Testis (tissue), 3 donors: Measurements from ENCODE around the gene FAM199X. TPM values are rescaled to one million over a fixed set of nuclear protein-coding genes. Genes with fewer than 3 reads are reported as not detected.
"Not testable (repeated sequence)": the region's sequence is repeated elsewhere in the genome, so short reads cannot be mapped to it uniquely, and the experiment has no call there.

Experiments used
- DNase-seq: peaks from one replicate; pipeline ENCODE4 v3.0.0-alpha.2; 2019
- H3K27ac ChIP-seq, 2 donors: fragments of 200-600 bp; sonication (generic); one replicate each; pipeline ENCODE4 v1.5.1; 2019
- H3K27me3 ChIP-seq: fragments of 200-600 bp; sonication (generic); one replicate; pipeline ENCODE4 v1.5.1; 2019
- H3K36me3 ChIP-seq: fragments of 200-600 bp; sonication (generic); one replicate; pipeline ENCODE4 v1.5.1; 2017; ENCODE audit warnings: low read depth; ENCODE audit errors: missing control alignments
- H3K4me1 ChIP-seq: fragments of 200-600 bp; sonication (generic); one replicate; pipeline ENCODE4 v1.5.1; 2019
- H3K4me3 ChIP-seq, 2 donors: fragments of 200-600 bp; sonication (generic); one replicate each; pipeline ENCODE4 v1.5.1; 2017 to 2019
- H3K9me3 ChIP-seq: fragments of 200-600 bp; sonication (generic); one replicate; pipeline ENCODE4 v1.5.1; 2017
- CTCF ChIP-seq, 3 experiments: fragments of 450-650 bp in 2 of 3; fragments of 200-600 bp in 1 of 3; sonication (generic) in 1 of 3; IDR thresholded peaks; one replicate each; pipeline ENCODE4 v1.5.1; 2016 to 2019; ENCODE audit warnings: antibody characterized with exemption in 3 of 3, mild to moderate bottlenecking in 2 of 3, moderate library complexity in 1 of 3
- POLR2A ChIP-seq: fragments of 450-650 bp; IDR thresholded peaks from one replicate; pipeline ENCODE4 v1.6.1; 2017; ENCODE audit warnings: antibody characterized with exemption, mild to moderate bottlenecking, moderate library complexity
- WGBS, 2 donors: methylation state at CpG; one replicate each; pipeline ENCODE4 v1.1.5; 2018; 5-methylcytosine and 5-hydroxymethylcytosine counted together
- intact Hi-C: fragments of 100-400 bp; cut with DNase I; formaldehyde crosslinking; loops from one replicate; pipeline ENCODE4 v1.15.1; 2023; ENCODE audit warnings: low total_unique reads
- polyA plus RNA-seq: library from polyadenylated mRNA; stranded (reverse); fragments of 350-450 nt; fragmentation: Illumina TruSeq; extraction: RNeasy Lipid Tissue Mini Kit (QIAGEN cat#74804); gene quantifications from one replicate; pipeline ENCODE4 v1.2.3, GENCODE V29; 2014; ENCODE audit warnings: low read depth, low replicate concordance; ENCODE audit not compliant: insufficient read depth
- total RNA-seq, 2 donors: library from RNA; depleted of rRNA; stranded (reverse); fragments of >200 nt; gene quantifications; one replicate each; pipeline ENCODE4 v1.2.3, GENCODE V29; 2016

Gene FAM199X
- total and polyA plus RNA-seq, 3 donors from 2014 or later: 20.9 to 35.6 (median 33.8) TPM

DNA sequence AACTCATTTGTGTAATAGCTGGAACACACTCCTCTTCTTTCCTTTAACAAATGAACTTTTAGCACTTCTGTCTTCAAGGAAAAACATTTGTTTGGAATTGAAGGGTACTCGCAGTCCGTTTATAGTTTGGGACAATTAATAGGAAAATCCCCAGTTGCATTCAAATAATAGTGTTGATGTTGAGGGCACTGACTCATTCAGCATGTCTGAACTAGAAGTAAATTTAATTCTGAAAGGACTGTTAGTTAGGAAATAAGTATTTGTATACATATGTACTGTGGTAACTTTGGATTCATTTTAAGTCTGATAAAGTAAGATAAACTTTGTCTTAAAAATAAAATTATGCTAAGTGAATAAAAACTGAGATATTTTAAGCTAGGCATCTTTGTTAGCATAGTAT is 27.2 kb downstream of the FAM199X start:
- WGBS, 2 donors: 53 to 56% methylated on average over 2 of the region's 2 CpGs
- H3K4me3 ChIP-seq: no peak overlapping the region
- no peak for DNase-seq
- no peaks in the 10 kb centered on the region for H3K9me3 ChIP-seq
- H3K27me3 ChIP-seq: no peaks in the 10 kb centered on the region
- no peaks in the 10 kb centered on the region for H3K36me3 ChIP-seq
- no peak overlapping the region for H3K27ac ChIP-seq
- no peak for TF ChIP-seq POLR2A
- TF ChIP-seq CTCF (IDR thresholded peaks at IDR 0.05): no peak
- H3K4me1 ChIP-seq: no peaks in the 10 kb centered on the region
- intact Hi-C loops: no loop called here

DNA sequence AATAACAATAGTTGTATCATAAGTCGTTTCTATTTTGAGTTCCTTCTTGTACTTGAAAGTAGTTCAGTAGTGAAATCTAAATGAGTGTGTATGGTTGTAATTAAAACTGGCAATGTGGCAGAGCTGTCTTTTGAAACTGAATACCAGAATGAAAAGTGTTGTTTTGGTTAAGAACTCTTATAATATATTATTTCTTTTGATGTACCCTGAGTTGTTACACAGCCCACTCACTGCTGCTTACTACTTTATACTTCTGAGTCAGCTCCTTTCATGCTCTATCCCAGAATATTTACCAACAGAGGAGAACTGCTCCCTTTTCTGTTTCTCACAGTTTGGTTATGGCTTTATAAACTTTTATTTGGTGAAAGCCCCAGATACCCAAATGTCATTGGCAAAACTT is 28.8 kb downstream of the FAM199X start:
- no peaks in the 10 kb centered on the region for H3K9me3 ChIP-seq
- no peaks in the 10 kb centered on the region for H3K27me3 ChIP-seq
- no peak overlapping the region for H3K27ac ChIP-seq
- no peak for DNase-seq
- TF ChIP-seq POLR2A: no peak
- no peak for TF ChIP-seq CTCF (IDR thresholded peaks at IDR 0.05)
- H3K4me1 ChIP-seq: no peaks in the 10 kb centered on the region
- intact Hi-C loops: no loop called here
- 22 to 29% methylated on average over 1 of the region's 1 CpG for WGBS, 2 donors
- no peaks in the 10 kb centered on the region for H3K36me3 ChIP-seq
- H3K4me3 ChIP-seq: no peak overlapping the region

DNA sequence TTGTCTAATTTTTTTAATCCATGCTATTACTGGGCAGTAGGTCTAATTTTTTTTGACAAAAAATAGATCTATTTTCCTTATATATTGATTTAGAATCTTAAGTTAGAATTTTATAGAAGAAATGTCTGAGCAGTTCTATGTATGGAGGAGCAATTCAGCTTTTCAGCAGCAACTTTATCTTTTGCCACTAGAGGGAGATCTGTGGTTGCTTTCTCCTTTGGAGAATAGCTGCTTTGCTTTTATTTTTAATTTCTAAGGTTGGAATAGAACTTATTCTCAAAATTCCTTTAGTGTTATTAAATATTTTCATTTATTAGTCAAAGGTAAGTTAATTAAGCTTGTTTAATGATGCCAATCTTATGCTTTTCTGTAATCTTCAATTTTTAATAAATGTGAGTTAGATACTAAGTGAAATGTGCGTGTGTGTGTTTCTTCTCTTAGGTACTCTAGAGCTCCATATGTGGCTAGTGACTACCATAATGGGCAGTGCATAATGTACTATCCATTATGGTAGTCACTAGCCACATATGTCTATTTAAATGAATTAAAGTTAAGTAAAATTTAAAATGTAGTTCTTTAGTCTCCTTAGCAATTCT is 29.3 kb downstream of the FAM199X start:
- 90 to 100% methylated on average over 1 of the region's 1 CpG for WGBS, 2 donors
- no peaks in the 10 kb centered on the region for H3K9me3 ChIP-seq
- no peaks in the 10 kb centered on the region for H3K27me3 ChIP-seq
- H3K4me1 ChIP-seq: no peaks in the 10 kb centered on the region
- no peak overlapping the region for H3K27ac ChIP-seq
- intact Hi-C loops: no loop called here
- peak in 2 of 3 experiments; percentile 30 to 65 for TF ChIP-seq CTCF (IDR thresholded peaks at IDR 0.05)
- TF ChIP-seq POLR2A: no peak
- H3K36me3 ChIP-seq: no peaks in the 10 kb centered on the region
- no peak overlapping the region for H3K4me3 ChIP-seq
- DNase-seq: no peak

GRCh38 chrX:104205548-104205947 is 39.3 kb downstream of the FAM199X start:
- no peak overlapping the region for H3K27ac ChIP-seq
- no peaks in the 10 kb centered on the region for H3K9me3 ChIP-seq
- TF ChIP-seq CTCF (IDR thresholded peaks at IDR 0.05) (no peak), POLR2A (no peak)
- intact Hi-C loops: no loop called here
- 81 to 85% methylated on average over 5 of the region's 5 CpGs for WGBS, 2 donors
- DNase-seq: no peak
- H3K36me3 ChIP-seq: no peaks in the 10 kb centered on the region
- H3K27me3 ChIP-seq: no peaks in the 10 kb centered on the region
- H3K4me3 ChIP-seq: no peak overlapping the region
- no peaks in the 10 kb centered on the region for H3K4me1 ChIP-seq

DNA sequence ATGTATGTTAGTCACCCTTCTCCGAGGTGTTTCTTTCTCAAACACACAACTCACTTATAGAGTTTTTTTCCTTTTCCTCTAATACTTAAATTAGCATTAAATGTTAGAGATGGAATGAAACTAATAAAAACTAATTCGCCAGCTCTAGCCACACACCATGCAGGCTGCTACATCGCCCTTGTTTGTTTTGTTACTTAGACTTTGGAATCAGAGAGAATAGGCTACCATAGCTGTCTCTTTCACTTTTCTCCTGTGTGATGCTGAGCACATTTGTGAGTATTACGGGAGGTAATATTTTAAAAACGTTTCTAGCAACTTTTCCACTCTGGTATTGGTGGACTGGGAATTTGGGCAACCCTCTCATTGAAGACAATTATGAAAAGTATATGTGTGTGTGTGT is 44.9 kb downstream of the FAM199X start:
- DNase-seq: no peak
- intact Hi-C loops: no loop called here
- WGBS, 2 donors: 83 to 84% methylated on average over 5 of the region's 5 CpGs
- Histone ChIP-seq H3K4me3 (no peak overlapping the region), H3K9me3 (no peaks in the 10 kb centered on the region), H3K36me3 (no peaks in the 10 kb centered on the region), H3K27ac (no peak overlapping the region), H3K27me3 (no peaks in the 10 kb centered on the region), H3K4me1 (no peaks in the 10 kb centered on the region)
- no peak for TF ChIP-seq CTCF (IDR thresholded peaks at IDR 0.05)
- TF ChIP-seq POLR2A: no peak

- H3K4me1 ChIP-seq, intact Hi-C loops, DNase-seq, H3K27ac ChIP-seq, H3K9me3 ChIP-seq, H3K36me3 ChIP-seq, H3K4me3 ChIP-seq, H3K27me3 ChIP-seq: not testable (repeated sequence)
- 91 to 94% methylated on average over 10 of the region's 10 CpGs for WGBS, 2 donors
Observed at GRCh38 chrX:104230060-104230459, 63.8 kb downstream of the FAM199X start.
